ENCODE data around the gene ITIH1. TPM values are rescaled to one million over a fixed set of nuclear protein-coding genes. Genes with fewer than 3 reads are reported as not detected.

The ITIH1 gene
- total and polyA plus RNA-seq, 4 donors: 0.11 to 0.50 (median 0.35) TPM

- 79 to 90% methylated on average over 12 of the region's 12 CpGs for WGBS, 2 donors
- Histone ChIP-seq H3K27ac (ENCODE audit: low read depth in 1 of 2, low read length in 1 of 2) (no peak overlapping the region), H3K27me3 (ENCODE audit: control insufficient read depth in 3 of 3, insufficient read depth in 3 of 3, low read length in 2 of 3) (no peaks in the 10 kb centered on the region), H3K9me3 (ENCODE audit: control insufficient read depth in 4 of 4, insufficient read depth in 3 of 4, low read length in 3 of 4) (no peaks in the 10 kb centered on the region), H3K4me1 (ENCODE audit: control insufficient read depth in 5 of 5, insufficient read depth in 5 of 5, low read length in 5 of 5) (no peaks in the 10 kb centered on the region), H3K4me3 (no peak overlapping the region), H3K36me3 (ENCODE audit: control insufficient read depth in 4 of 4, insufficient read depth in 4 of 4, low read length in 4 of 4) (no peaks in the 10 kb centered on the region), H3K9ac (ENCODE audit: insufficient read depth in 1 of 2, low read length in 2 of 2) (no peak overlapping the region)
- TF ChIP-seq CTCF (IDR thresholded peaks at IDR 0.05; ENCODE audit: control extremely low read depth, extremely low read depth): no peak
- no peak for ATAC-seq (ENCODE audit: insufficient read depth, low FRiP score)
- DNase-seq: no peak
These were observed 14.0 kb downstream of the ITIH1 start for GRCh38 chr3:52791366-52791765.

GRCh38 chr3:52791928-52792327 lies 14.5 kb downstream of the ITIH1 start:
- WGBS, 2 donors: 80 to 82% methylated on average over 4 of the region's 4 CpGs
- no peaks in the 10 kb centered on the region for H3K27me3 ChIP-seq (ENCODE audit: control insufficient read depth in 3 of 3, insufficient read depth in 3 of 3, low read length in 2 of 3)
- DNase-seq (no peak), ATAC-seq (ENCODE audit: insufficient read depth, low FRiP score) (no peak)
- no peaks in the 10 kb centered on the region for H3K9me3 ChIP-seq (ENCODE audit: control insufficient read depth in 4 of 4, insufficient read depth in 3 of 4, low read length in 3 of 4)
- TF ChIP-seq CTCF (IDR thresholded peaks at IDR 0.05; ENCODE audit: control extremely low read depth, extremely low read depth): no peak
- H3K4me1 ChIP-seq (ENCODE audit: control insufficient read depth in 5 of 5, insufficient read depth in 5 of 5, low read length in 5 of 5): no peaks in the 10 kb centered on the region
- no peak overlapping the region for H3K9ac ChIP-seq (ENCODE audit: insufficient read depth in 1 of 2, low read length in 2 of 2)
- no peaks in the 10 kb centered on the region for H3K36me3 ChIP-seq (ENCODE audit: control insufficient read depth in 4 of 4, insufficient read depth in 4 of 4, low read length in 4 of 4)
- no peak overlapping the region for H3K4me3 ChIP-seq
- H3K27ac ChIP-seq (ENCODE audit: low read depth in 1 of 2, low read length in 1 of 2): no peak overlapping the region

GRCh38 chr3:52792413-52792812 lies 15.0 kb downstream of the ITIH1 start:
- Histone ChIP-seq H3K4me1 (ENCODE audit: control insufficient read depth in 5 of 5, insufficient read depth in 5 of 5, low read length in 5 of 5) (no peaks in the 10 kb centered on the region), H3K4me3 (no peak overlapping the region), H3K27ac (ENCODE audit: low read depth in 1 of 2, low read length in 1 of 2) (no peak overlapping the region), H3K9me3 (ENCODE audit: control insufficient read depth in 4 of 4, insufficient read depth in 3 of 4, low read length in 3 of 4) (no peaks in the 10 kb centered on the region), H3K9ac (ENCODE audit: insufficient read depth in 1 of 2, low read length in 2 of 2) (no peak overlapping the region), H3K36me3 (ENCODE audit: control insufficient read depth in 4 of 4, insufficient read depth in 4 of 4, low read length in 4 of 4) (no peaks in the 10 kb centered on the region), H3K27me3 (ENCODE audit: control insufficient read depth in 3 of 3, insufficient read depth in 3 of 3, low read length in 2 of 3) (no peaks in the 10 kb centered on the region)
- no peak for DNase-seq
- WGBS, 2 donors: 86 to 87% methylated on average over 7 of the region's 7 CpGs
- no peak for TF ChIP-seq CTCF (IDR thresholded peaks at IDR 0.05; ENCODE audit: control extremely low read depth, extremely low read depth)
- ATAC-seq (ENCODE audit: insufficient read depth, low FRiP score): no peak

GRCh38 chr3:52792961-52793695 lies 15.7 kb downstream of the ITIH1 start:
- WGBS, 2 donors: 77 to 86% methylated on average over 18 of the region's 18 CpGs

More at GRCh38 chr3:52792961-52793695, 15.7 kb downstream of the ITIH1 start:
- H3K4me1 ChIP-seq (ENCODE audit: control insufficient read depth in 5 of 5, insufficient read depth in 5 of 5, low read length in 5 of 5): no peaks in the 10 kb centered on the region
- no peak overlapping the region for H3K9ac ChIP-seq (ENCODE audit: insufficient read depth in 1 of 2, low read length in 2 of 2)
- no peaks in the 10 kb centered on the region for H3K27me3 ChIP-seq (ENCODE audit: control insufficient read depth in 3 of 3, insufficient read depth in 3 of 3, low read length in 2 of 3)
- no peaks in the 10 kb centered on the region for H3K36me3 ChIP-seq (ENCODE audit: control insufficient read depth in 4 of 4, insufficient read depth in 4 of 4, low read length in 4 of 4)
- H3K9me3 ChIP-seq (ENCODE audit: control insufficient read depth in 4 of 4, insufficient read depth in 3 of 4, low read length in 3 of 4): no peaks in the 10 kb centered on the region
- no peak overlapping the region for H3K27ac ChIP-seq (ENCODE audit: low read depth in 1 of 2, low read length in 1 of 2)
- no peak for TF ChIP-seq CTCF (IDR thresholded peaks at IDR 0.05; ENCODE audit: control extremely low read depth, extremely low read depth)
- no peak for DNase-seq
- H3K4me3 ChIP-seq: no peak overlapping the region
- ATAC-seq (ENCODE audit: insufficient read depth, low FRiP score): no peak
